GM12878 (cell line): ENCODE measurements around the gene OSBPL10. TPM values are rescaled to one million over a fixed set of nuclear protein-coding genes. Genes with fewer than 3 reads are reported as not detected.

Experiments
- ATAC-seq: fragments of 200-7000 bp; cut with Tn5 transposase; 3 replicates; pipeline ENCODE4 v1.9.1; 2020; ENCODE audit warnings: mild to moderate bottlenecking, moderate library complexity
- BruUV-seq: library from RNA; stranded (reverse); fragments of 400-500 nt; replicated peaks from 2 replicates; lab custom pipeline; 2021; lab: Mats Ljungman, UMichigan
- CTCF ChIA-PET: fragments of 300-600 bp; sonication (Branson Sonifier 250); formaldehyde crosslinking; extraction: SDS; loops from one replicate; lab custom pipeline; 2021; ENCODE audit warnings: inconsistent platforms; lab: Yijun Ruan, JAX
- POLR2A ChIA-PET: fragments of 350-600 bp; formaldehyde crosslinking; extraction: SDS; loops from one replicate; lab custom pipeline; 2021; ENCODE audit warnings: inconsistent platforms; lab: Charles Lee
- RAD21 ChIA-PET: fragments of 300-600 bp; sonication (Branson Sonifier 250); formaldehyde crosslinking; loops from one replicate; lab custom pipeline; 2023; ENCODE audit warnings: antibody characterized with exemption; ENCODE audit not compliant: unreplicated experiment; lab: Charles Lee
- SMC1A ChIA-PET: fragments of 300-600 bp; sonication (Branson Sonifier 250); formaldehyde crosslinking; loops from one replicate; lab custom pipeline; 2023; ENCODE audit not compliant: unreplicated experiment, uncharacterized antibody; lab: Charles Lee
- DNase-seq: peaks from one replicate; pipeline ENCODE4 v3.0.0-alpha.2; 2011; ENCODE audit warnings: low read depth, low spot score
- FAIRE-seq: peaks from 3 replicates; lab custom pipeline; 2011; peaks lifted over from hg19 to GRCh38; lab: Jason Lieb, UNC
- H2AFZ ChIP-seq: 2 replicates; pipeline ENCODE4 v1.6.0; 2011; ENCODE audit warnings: low read depth, low read length, control low read depth; ENCODE audit not compliant: control insufficient read depth
- H3K27ac ChIP-seq: 2 replicates; pipeline ENCODE4 v1.5.1; 2011; ENCODE audit warnings: control low read depth; ENCODE audit not compliant: control insufficient read depth, insufficient read depth
- H3K27me3 ChIP-seq, 2 experiments: replicated peaks in 1 of 2; 2 replicates each; pipeline versions ENCODE4 v1.6.0 to v1.6.1; 2011; ENCODE audit warnings: low read length in 1 of 2; ENCODE audit not compliant: control insufficient read depth in 2 of 2, insufficient read depth in 2 of 2
- H3K36me3 ChIP-seq, 2 experiments: 2 replicates each; pipeline ENCODE4 v1.5.1; 2011; ENCODE audit warnings: low read length in 1 of 2; ENCODE audit not compliant: control insufficient read depth in 2 of 2, insufficient read depth in 2 of 2
- H3K4me1 ChIP-seq: 2 replicates; pipeline ENCODE4 v1.6.1; 2011; ENCODE audit warnings: mild to moderate bottlenecking, low read length, moderate library complexity, mixed read lengths; ENCODE audit not compliant: control insufficient read depth, insufficient read depth
- H3K4me2 ChIP-seq: 2 replicates; pipeline ENCODE4 v1.6.0; 2011; ENCODE audit warnings: control low read depth; ENCODE audit not compliant: control insufficient read depth, insufficient read depth
- H3K4me3 ChIP-seq: fragments of 200-600 bp; sonication (generic); 2 replicates; pipeline ENCODE4 v1.5.1; 2016
- H3K79me2 ChIP-seq: 2 replicates; pipeline ENCODE4 v1.6.0; 2011; ENCODE audit warnings: low read length; ENCODE audit not compliant: control insufficient read depth, insufficient read depth
- H3K9ac ChIP-seq: 2 replicates; pipeline ENCODE4 v1.8.0; 2011; ENCODE audit warnings: low read length, control low read depth, mixed read lengths; ENCODE audit not compliant: control insufficient read depth, insufficient read depth
- H3K9me3 ChIP-seq: replicated peaks from 3 replicates; pipeline ENCODE4 v1.5.1; 2011; ENCODE audit warnings: mild to moderate bottlenecking, low read length; ENCODE audit not compliant: control insufficient read depth, insufficient read depth
- H4K20me1 ChIP-seq: 2 replicates; pipeline ENCODE4 v1.6.0; 2011; ENCODE audit not compliant: control insufficient read depth, insufficient read depth
- BCL11A ChIP-seq: IDR thresholded peaks from 2 replicates; pipeline ENCODE4 v1.6.1; 2011; ENCODE audit warnings: low read depth, low read length
- EED ChIP-seq: sonication (generic); IDR thresholded peaks from 2 replicates; pipeline ENCODE4 v1.6.1; 2016; ENCODE audit warnings: antibody characterized with exemption, low read depth
- ESRRA ChIP-seq: IDR thresholded peaks from 2 replicates; pipeline ENCODE4 v1.6.1; 2012; ENCODE audit warnings: mild to moderate bottlenecking, low read length, improper control_type of control experiment
- FOXM1 ChIP-seq: IDR thresholded peaks from 2 replicates; pipeline ENCODE4 v1.6.1; 2012; ENCODE audit warnings: low read depth, mild to moderate bottlenecking, inconsistent platforms, low read length, moderate library complexity
- HCFC1 ChIP-seq: fragments of 150-350 bp; IDR thresholded peaks from 2 replicates; pipeline ENCODE4 v1.6.1; 2014; ENCODE audit warnings: low read length
- IKZF2 ChIP-seq, 2 experiments: fragments of 450-650 bp; IDR thresholded peaks; 2 replicates each; pipeline ENCODE4 v1.6.1; 2017; ENCODE audit warnings: mild to moderate bottlenecking in 2 of 2, moderate library complexity in 2 of 2
- NFIC ChIP-seq: IDR thresholded peaks from 2 replicates; pipeline ENCODE4 v1.6.1; 2012; ENCODE audit warnings: low read depth, mild to moderate bottlenecking, inconsistent platforms, low read length, moderate library complexity
- NR2C2 ChIP-seq: IDR thresholded peaks from 2 replicates; pipeline ENCODE4 v1.6.1; 2011; ENCODE audit warnings: borderline replicate concordance, low read depth; ENCODE audit not compliant: control insufficient read depth, insufficient read length
- PAX5 ChIP-seq: IDR thresholded peaks from 2 replicates; pipeline ENCODE4 v1.6.1; 2011; ENCODE audit warnings: low read depth, low read length, borderline replicate concordance
- POLR2AphosphoS5 ChIP-seq: IDR thresholded peaks from 2 replicates; pipeline ENCODE4 v1.6.1; 2011; ENCODE audit warnings: mild to moderate bottlenecking, low read length, inconsistent platforms
- RBBP5 ChIP-seq: fragments of 200-600 bp; sonication (generic); conservative IDR thresholded peaks from 2 replicates; pipeline ENCODE4 v1.6.1; 2016
- SUPT20H ChIP-seq: IDR thresholded peaks from 2 replicates; pipeline ENCODE4 v1.6.1; 2011; ENCODE audit warnings: low read depth, mild to moderate bottlenecking, low read length, moderate library complexity, borderline replicate concordance; ENCODE audit not compliant: control insufficient read depth
- TCF12 ChIP-seq: IDR thresholded peaks from 2 replicates; pipeline ENCODE4 v1.6.1; 2011; ENCODE audit warnings: low read depth, mild to moderate bottlenecking, low read length
- TCF3 ChIP-seq: IDR thresholded peaks from 2 replicates; pipeline ENCODE4 v1.6.1; 2012; ENCODE audit warnings: low read depth, mild to moderate bottlenecking, low read length, borderline replicate concordance; ENCODE audit not compliant: insufficient read depth
- TCF7 ChIP-seq: IDR thresholded peaks from 2 replicates; pipeline ENCODE4 v1.6.1; 2014; ENCODE audit warnings: antibody characterized with exemption, borderline replicate concordance
- WGBS: methylation state at CpG from one replicate; pipeline ENCODE4 v1.1.6; 2016; ENCODE audit warnings: low lambda C conversion rate; ENCODE audit not compliant: insufficient replicate concordance, insufficient coverage; ENCODE audit errors: missing lambda C conversion rate; 5-methylcytosine and 5-hydroxymethylcytosine counted together
- in situ Hi-C: fragments of 300-500 bp; cut with MboI; formaldehyde crosslinking; loops from 9 replicates; pipeline ENCODE4 v1.14.3; 2018; ENCODE audit warnings: mixed read lengths
- intact Hi-C: fragments of 100-400 bp; cut with micrococcal nuclease; formaldehyde crosslinking; loops from one replicate; pipeline ENCODE4 v1.14.2; 2022; ENCODE audit not compliant: unreplicated experiment
- polyA plus RNA-seq, 11 experiments: library from polyadenylated mRNA; depleted of rRNA in 4 of 11; unstranded in 6 of 11; stranded (reverse) in 5 of 11; fragments of >200 nt; fragmentation: Nextera tagmentation in 4 of 11; fragmentation: Illumina TruSeq in 1 of 11; extraction: Ambion mirVana in 4 of 11; extraction: Trizol in 1 of 11; gene quantifications; 1 replicate in 1 of 11; 2 replicates in 10 of 11; pipeline versions ENCODE4 v1.2.1 to v1.2.3, GENCODE V29; 2011 to 2016; ENCODE audit warnings: inconsistent platforms in 2 of 11, missing spikeins in 2 of 11, low read depth in 1 of 11
- total RNA-seq, 4 experiments: library from RNA; depleted of rRNA in 3 of 4; stranded (reverse); fragments of >200 nt in 3 of 4; fragmentation: Illumina TruSeq in 1 of 4; extraction: Trizol in 1 of 4; gene quantifications; 2 replicates each; pipeline versions ENCODE4 v1.2.1 to v1.2.3, GENCODE V29; 2013 to 2021
- TF ChIP-seq, protein P1 (sequence below): IDR thresholded peaks from 2 replicates; pipeline ENCODE4 v1.6.1; 2012; ENCODE audit warnings: low read depth, low read length, improper control_type of control experiment

OSBPL10 gene
- total and polyA plus RNA-seq, 10 of the 15 experiments (the other 5 are each of a cell fraction or from before 2014, with no cell fraction given), result 0.03 to 0.25 (median 0.09) TPM; not detected in 5

GRCh38 chr3:31755926-31756658 is 225.0 kb downstream of the OSBPL10 start:
- ChIA-PET CTCF (interaction anchor here (1.4 kb wide), 1 partner anchor 12 kb away, joined by 3 read pairs; no protein-coding TSS in a partner anchor), SMC1A (interaction anchor here (0.8 kb wide), 1 partner anchor 128 kb away, joined by 3 read pairs; no protein-coding TSS in a partner anchor), POLR2A (no interaction called here), RAD21 (no interaction called here)
- BruUV-seq, result no TSS peak
- no peaks in the 10 kb centered on the region for H3K36me3 ChIP-seq
- FAIRE-seq (no peak), ATAC-seq (no peak), DNase-seq (no peak)
- H3K9ac ChIP-seq, result no peak overlapping the region
- in situ Hi-C loops (no loop called here), intact Hi-C loops (no loop called here)
- no peak overlapping the region for H3K4me3 ChIP-seq
- 74% methylated on average over 7 of the region's 7 CpGs for WGBS
- H3K4me2 ChIP-seq, result no peak overlapping the region
- peaks cover 5% of the 10 kb centered on the region for H3K4me1 ChIP-seq
- TF ChIP-seq PAX5 (no peak), NFIC (no peak), TCF12 (no peak)
- H3K79me2 ChIP-seq, result no peaks in the 10 kb centered on the region
- no peaks in the 10 kb centered on the region for H3K9me3 ChIP-seq
- no peak overlapping the region for H2AFZ ChIP-seq
- H3K27me3 ChIP-seq, result peaks cover 0 to 3% of the 10 kb centered on the region in 2 experiments; a peak in 1 of 4 replicates
- no peaks in the 10 kb centered on the region for H4K20me1 ChIP-seq
- H3K27ac ChIP-seq, result no peak overlapping the region

DNA sequence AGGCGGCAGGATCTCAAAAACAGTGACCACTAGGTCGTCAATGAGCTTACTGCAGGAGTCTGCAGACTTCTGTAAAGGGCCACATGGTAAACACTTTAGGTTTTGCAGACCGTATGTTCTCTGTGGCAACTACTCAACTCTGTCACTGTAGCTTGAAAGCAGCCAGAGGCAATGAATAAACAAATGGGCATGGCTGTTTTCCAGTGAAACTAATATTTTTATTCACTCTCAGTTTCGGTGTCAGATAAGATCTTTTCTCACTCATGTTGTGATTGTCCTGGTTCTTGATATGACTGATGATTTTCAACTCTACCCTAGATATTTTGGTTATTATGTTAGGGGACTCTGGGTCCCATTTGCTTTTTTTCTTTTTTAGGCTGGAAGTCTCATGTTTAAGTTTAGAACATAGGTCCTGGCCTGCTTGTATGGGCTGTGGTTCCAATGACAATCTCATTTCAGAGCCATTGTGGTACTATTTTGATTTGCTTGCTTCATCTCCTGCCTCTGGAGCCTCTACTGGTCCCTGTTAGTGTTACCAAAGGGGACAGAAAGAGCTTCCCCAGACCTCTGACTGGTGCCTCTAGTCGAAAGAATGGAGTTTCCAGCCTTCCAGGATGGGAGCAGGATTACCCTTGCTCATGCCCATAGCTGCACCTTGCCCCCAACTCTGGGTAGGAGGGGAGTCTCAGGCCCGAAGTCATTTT is 226.3 kb downstream of the OSBPL10 start:
- Histone ChIP-seq H3K9me3 (no peaks in the 10 kb centered on the region), H3K4me2 (no peak overlapping the region), H3K36me3 (no peaks in the 10 kb centered on the region), H3K79me2 (no peaks in the 10 kb centered on the region), H2AFZ (no peak overlapping the region), H3K4me1 (peaks cover 5% of the 10 kb centered on the region), H4K20me1 (no peaks in the 10 kb centered on the region), H3K9ac (no peak overlapping the region), H3K27ac (no peak overlapping the region), H3K4me3 (no peak overlapping the region), H3K27me3 (peaks cover 0 to 3% of the 10 kb centered on the region in 2 experiments; a peak in 1 of 4 replicates)
- DNase-seq, result peak; percentile 55
- intact Hi-C loops (no loop called here), in situ Hi-C loops (no loop called here)
- peak; percentile 93 for ATAC-seq
- ChIA-PET CTCF (no interaction called here), SMC1A (no interaction called here), RAD21 (no interaction called here), POLR2A (interaction anchor here (0.5 kb wide), 1 partner anchor 479 kb away, joined by 3 read pairs; no protein-coding TSS in a partner anchor)
- whole genome bisulfite sequencing, result 6% methylated on average over 6 of the region's 6 CpGs
- peak; percentile 77 for FAIRE-seq
- BruUV-seq, result no TSS peak
- no peak for TF ChIP-seq NR2C2
- no peak for TF ChIP-seq ESRRA
- TF ChIP-seq FOXM1, result peak; percentile 31; the same call in 1 of the 2 replicates
- TF ChIP-seq EED, result 0 out of 2 replicates have a peak, but pooled peaks have one; percentile 18
- no peak for TF ChIP-seq TCF3
- no peak for TF ChIP-seq HCFC1
- TF ChIP-seq BCL11A, result peak; percentile 27; the same call in 1 of the 2 replicates
- TF ChIP-seq, protein P1, sequence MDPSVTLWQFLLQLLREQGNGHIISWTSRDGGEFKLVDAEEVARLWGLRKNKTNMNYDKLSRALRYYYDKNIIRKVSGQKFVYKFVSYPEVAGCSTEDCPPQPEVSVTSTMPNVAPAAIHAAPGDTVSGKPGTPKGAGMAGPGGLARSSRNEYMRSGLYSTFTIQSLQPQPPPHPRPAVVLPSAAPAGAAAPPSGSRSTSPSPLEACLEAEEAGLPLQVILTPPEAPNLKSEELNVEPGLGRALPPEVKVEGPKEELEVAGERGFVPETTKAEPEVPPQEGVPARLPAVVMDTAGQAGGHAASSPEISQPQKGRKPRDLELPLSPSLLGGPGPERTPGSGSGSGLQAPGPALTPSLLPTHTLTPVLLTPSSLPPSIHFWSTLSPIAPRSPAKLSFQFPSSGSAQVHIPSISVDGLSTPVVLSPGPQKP, result no peak
- no peak for TF ChIP-seq POLR2AphosphoS5
- TF ChIP-seq IKZF2 (IDR thresholded peaks at IDR 0.05), result 0 out of 4 replicates have a peak, but pooled peaks of 1 of the 2 experiments have one; percentile 22
- TF ChIP-seq PAX5, result no peak
- no peak for TF ChIP-seq RBBP5
- no peak for TF ChIP-seq TCF7
- no peak for TF ChIP-seq SUPT20H
